NCI-H1930 (cell line): ENCODE measurements around the gene PHLDB2.

Experiments
- DNase-seq, 2 experiments: peaks; one replicate each; lab custom pipeline; 2025; lab: John Stamatoyannopoulos, UW

PHLDB2 gene

DNA sequence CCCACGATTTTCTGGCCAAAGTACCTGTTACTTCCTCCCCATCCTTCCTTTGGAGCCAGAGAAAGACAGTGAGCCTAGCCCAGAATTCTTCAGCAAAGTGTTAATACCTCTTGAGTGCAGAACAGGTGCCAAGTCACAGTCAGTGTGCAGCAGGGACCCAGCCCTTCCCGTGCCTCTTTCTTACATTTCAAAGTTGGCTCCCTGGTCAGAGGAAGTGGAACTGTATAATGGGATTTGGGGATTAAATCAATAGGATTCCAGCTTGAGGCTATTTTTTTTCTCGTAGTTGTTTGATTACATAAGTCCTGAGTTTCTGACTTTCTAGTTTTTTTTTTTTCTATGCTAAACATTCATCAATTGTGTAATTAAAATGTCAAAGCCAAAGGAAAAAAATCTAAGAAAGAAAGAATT, 67.2 kb downstream of the PHLDB2 start:
- DNase-seq = no peak

DNA sequence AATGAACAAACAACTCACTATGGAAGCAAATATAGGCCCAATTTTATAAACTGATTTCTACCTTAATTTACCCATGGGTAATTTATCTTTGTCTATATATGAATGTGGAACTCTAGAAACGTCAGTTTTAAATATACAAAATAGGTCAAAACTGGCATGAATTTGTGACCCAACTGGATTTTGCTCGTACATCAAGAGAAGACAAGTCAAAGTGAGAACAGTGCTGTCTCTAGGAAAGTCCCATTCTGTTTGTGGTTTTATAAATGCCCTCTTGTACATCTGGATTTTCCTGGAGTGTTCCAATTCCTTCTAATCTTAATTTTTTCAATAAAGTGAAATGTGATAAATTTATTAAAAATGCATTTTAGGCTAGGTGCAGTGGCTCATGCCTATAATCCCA, 69.5 kb downstream of the PHLDB2 start:
- no peak for DNase-seq

DNA sequence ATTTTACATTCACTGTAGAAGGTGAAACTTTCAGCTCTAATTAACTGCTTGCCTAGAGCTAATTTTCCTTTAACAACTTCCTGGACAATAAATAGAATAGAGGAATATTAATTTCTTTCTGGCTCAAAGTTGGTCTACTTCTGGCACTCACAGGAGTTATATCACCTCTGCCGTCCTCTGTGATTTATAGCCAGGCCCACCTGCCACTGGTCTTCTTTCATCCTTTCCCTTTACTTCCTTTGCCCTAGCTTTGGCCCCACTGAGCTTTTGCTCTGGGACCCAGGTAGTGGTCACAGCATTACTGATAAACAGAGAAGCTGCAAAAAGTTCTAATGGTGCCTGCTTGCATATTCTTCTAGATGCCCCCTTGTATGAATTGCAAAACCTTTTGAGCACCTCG, 70.4 kb downstream of the PHLDB2 start:
- DNase-seq = no peak

DNA sequence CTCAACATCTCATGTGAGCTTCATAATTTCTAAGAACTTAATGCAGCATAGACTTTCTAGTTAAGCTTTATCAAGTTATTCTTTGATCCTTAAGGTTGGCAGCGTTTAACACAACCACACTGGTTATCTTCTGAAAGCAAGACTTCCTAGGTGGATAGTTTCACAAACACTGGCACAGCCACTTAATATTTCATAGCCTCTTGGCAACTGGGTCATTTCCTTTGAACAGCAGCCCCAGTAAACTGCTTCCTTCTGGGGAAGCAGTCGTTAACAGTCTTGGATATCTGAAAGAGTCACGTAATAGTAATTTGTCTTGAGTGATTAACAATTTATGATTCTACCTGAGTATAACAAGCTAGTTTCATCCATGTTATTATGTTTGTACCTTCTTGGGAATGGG, 73.9 kb downstream of the PHLDB2 start:
- DNase-seq = no peak

DNA sequence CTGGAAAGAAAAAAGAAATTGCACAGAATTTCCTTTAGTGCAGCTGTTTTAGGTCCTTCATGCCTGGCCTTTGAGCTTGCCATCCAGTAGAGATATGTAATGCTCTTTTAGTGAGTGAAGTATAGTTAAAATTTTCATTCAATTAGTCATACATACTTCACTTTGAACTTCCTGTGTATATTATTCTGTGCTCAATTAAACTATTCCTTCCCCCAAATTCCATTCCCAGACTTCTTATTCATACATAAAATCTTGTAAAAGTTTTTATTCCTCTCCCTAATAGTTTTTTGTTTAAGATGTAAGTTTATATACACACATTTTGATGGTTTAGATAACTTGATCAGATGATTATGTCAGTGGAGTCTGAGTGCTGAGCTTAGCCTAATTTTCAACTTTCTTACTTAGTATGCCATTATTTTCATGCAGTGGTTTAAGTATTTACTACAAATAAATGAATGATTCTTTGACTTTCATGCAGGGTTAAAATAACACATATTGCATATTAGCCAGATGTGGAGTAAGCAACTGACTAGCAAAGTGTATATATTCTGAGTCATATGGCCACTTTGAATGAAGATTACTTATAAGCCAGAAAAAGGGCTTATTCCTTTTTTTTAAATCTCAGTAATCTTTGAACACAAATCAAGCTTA, 77.3 kb downstream of the PHLDB2 start:
- DNase-seq = no peak

DNA sequence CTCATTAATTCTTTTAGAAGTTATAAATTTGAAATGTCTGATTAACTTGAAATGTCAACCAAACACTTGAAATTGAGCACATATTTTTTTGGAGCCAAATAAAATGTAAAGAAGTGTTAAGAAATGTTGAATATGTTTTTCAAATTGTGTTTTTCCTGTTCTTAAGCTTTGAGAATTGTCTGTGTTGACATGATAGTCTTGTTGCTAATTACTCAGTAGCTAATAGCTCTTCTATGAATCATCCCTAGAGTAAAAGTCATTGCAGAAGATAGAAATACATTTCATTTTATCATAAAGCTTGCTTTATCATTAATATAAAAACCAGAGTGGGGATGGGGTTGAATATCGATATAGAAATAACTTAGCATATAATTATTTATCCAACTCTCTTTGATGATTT, 77.9 kb downstream of the PHLDB2 start:
- no peak for DNase-seq

DNA sequence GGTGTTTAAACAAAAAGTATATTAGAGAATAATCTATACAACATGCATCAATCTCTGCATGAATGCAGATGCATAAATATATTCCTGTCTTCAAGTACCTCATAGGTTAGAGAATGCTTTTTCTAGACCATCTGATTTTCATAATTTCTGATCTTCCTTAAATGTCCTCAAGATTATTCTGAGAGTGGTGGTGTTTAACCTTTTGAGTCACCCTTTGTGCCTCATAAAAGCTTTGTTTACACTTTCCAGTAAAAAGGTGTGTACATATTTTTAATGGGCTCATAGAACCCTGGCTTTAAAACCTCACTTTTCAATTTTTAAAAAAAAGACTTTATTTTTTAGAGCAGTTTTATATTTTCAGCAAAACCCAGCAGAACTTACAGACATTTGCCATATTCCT, 78.8 kb downstream of the PHLDB2 start:
- no peak for DNase-seq

DNA sequence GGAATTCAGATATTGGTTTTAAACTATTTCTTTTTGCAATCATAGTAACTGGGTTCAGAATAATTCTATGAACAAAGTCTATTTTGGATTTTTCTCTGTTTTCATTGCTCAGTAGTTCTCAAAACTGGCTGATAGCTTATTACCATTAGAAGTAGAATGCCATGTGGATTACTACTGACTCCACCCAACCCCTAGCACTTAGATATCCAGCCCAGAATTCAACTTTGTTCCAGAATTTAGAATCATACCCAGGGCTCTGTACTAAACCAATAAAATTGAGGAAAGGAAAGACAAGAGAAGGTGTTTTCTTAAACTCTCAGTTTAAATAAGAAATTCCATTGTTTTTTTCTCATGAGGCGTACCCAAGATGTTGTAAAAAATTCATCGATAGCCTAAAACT, 80.8 kb downstream of the PHLDB2 start:
- DNase-seq = no peak

DNA sequence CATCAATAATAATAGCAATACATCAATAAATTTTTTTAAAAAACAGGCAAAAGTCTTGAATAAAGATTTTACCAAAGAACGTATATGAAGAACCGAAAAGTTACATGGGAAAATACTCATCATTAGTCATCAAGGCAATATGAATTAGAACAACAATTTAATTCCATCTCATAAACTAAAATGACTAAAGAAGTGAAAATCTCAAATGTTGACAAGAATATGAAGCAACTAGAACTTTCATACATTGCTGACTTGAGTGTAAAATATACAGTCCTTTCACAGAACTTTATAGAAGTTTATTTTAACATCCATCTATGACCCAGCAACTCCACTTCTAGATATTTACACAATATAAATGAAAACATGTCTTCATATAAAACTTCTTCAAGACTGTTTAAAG, 84.5 kb downstream of the PHLDB2 start:
- DNase-seq = no peak

DNA sequence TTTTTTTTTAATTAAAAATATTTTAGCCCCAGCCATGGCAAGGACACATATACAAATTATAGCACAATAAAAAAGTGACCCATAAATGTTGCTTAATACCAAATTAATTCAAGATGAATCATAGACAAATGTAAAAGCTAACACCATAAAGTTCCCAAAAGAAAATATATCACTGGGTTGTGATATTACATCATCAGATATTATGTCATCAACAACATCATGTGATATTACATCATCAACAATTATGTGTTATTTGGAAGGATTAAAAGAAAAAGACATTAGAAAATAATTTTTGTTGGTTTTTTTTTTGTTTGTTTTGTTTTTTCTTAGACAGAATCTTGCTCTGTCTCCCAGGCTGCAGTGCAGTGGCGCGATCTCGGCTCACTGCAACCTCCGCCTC, 85.3 kb downstream of the PHLDB2 start:
- no peak for DNase-seq

DNA sequence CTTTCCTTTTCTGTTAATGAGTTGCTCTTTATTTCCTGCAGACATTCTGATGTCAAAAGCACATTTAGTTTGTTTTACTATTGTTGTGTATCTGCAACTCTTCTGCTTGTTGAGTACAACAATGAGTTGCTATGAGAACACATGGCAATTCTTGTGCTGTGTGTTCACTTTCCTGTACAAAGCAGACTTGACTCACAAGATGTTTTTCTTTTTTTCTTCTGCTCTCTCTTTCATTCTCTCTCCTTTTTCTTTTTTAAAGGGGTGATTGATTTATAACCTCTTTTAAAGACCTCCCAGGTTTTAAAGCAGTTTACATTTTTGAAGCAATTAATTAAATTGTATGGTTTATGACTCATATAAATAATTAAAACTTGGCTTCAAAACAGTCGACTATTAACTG, 88.2 kb downstream of the PHLDB2 start:
- no peak for DNase-seq

DNA sequence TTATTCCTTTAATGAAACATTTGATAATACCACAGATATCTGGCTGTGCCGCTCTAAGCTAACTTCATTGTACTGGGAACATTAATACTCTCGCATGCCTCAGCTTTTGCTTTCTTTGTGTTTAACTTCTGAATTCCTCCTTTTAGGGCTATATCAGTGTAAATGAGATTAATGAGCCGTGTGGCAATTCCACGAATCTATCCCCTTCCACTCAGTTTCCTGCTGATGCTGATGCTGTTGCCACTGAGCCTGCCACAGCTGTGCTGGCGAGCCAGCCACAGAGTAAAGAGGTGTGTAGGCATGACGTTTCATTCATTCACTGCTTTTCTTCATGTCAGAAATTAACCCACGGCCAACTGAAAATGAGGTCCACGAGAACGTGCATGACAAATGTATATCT, 89.7 kb downstream of the PHLDB2 start:
- no peak for DNase-seq

DNA sequence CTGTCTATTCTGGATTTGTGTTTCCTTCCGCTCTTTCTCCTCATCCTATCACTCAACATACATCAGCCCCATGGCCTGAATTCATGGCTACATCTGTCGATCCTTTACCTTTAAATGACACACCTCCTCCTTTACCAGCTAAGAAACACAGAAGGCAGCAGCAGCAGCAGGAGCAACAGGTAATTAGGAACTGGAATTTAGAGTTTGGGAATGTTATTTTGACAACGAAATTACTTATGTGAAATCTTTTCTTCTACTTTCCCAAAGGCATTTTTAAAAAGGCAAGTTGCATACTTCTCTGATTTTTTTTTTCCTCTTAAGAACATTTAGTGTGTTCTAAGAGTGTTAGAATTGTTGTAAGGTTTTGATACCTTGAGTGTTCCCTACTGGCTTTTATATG, 90.6 kb downstream of the PHLDB2 start:
- no peak for DNase-seq

DNA sequence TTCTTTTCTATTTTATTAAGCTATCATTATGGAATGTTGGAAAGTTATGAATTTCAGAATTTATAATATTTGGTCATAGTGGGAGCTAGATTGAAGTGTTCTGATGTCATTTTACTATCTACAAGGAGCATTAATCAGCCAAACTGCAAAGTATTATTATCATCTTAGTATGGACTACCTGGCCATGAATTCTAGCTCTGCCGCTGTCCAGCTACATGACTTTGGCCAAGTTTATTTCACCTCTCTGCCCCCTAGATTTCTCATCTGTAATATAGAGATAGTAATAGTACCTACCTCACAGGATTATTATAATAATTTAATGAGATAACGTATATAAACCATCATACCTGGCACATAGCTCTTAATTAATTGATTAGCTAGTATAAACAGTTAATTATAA, 92.0 kb downstream of the PHLDB2 start:
- no peak for DNase-seq

DNA sequence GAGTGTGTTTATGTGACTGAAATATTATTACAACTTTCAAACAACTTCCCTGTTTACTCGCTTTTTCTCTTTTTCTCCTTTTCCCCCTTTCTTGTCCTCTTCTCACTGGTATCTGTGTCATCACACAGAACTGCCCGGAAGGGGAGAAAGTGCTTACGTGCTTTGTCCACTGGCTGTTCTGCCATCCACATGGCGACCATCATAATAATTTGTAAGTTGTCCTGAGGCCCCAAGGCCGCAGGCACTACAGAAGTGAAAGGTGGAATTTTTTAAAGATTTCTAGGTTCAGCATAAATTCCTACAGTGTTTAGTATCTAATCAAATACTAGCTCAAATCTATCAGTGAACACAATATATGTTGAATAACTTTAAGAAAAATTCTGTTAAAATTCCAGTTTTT, 93.0 kb downstream of the PHLDB2 start:
- DNase-seq = no peak

DNA sequence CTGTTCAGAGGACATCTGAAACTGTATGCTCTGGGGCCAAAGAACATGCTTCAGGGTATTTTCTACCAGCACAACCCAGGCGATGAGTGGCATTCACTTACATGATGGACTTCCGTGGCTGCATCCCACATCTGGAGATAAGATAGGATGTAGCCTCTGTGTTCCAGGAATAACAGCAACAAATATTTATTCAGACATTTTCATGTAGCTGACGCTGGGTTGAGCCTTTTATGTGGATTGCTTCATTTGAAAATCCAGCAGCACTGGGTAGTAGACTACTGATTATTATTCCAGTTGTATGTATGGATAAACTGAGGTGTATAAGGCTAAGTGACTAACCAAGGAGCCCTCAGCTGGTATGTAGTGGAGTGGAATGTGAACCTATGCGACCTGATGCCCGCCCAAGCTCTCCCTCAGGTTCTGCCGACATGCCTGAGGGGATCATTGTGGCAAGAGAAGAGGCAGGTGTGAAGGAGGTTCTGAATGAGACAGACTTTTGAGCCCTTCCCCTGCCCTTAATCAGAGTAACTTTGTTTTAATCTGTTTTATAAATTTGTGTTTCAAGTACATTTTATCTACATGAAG, 93.9 kb downstream of the PHLDB2 start:
- no peak for DNase-seq

DNA sequence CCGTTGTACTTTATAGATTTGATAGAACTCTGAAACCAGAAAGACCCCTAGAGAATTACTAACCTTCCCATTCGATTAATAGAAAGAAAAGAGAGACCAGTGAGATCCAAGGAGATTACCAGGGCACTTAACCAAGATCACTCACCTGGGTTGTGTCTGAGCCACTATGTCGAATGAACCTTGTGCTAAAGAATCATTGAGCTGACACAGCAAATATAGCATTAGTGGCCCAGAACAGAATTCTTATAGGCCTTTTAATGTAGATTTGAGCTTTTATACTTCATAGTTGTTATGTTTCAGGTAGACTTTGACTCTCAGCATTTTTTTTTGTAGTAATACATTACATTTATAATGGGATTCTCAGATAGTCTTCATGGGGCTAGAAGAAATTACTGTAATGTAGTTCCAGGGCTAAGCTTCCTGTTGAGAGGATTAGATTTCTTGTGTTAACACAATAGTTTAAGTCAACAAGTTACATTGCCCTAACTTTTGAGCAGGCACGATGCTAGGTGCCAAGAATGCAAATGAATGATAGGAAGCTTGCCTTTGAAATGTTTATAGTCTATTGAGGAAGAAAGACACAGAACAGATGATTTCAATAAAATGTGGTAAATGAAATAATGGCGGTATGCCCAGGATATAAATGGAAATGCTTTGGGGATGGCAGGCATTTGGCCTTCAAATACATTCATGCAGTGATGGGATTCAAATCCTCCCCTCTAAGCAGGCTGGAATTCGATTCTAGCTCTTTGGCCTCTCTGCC, 95.3 kb downstream of the PHLDB2 start:
- DNase-seq = no peak

DNA sequence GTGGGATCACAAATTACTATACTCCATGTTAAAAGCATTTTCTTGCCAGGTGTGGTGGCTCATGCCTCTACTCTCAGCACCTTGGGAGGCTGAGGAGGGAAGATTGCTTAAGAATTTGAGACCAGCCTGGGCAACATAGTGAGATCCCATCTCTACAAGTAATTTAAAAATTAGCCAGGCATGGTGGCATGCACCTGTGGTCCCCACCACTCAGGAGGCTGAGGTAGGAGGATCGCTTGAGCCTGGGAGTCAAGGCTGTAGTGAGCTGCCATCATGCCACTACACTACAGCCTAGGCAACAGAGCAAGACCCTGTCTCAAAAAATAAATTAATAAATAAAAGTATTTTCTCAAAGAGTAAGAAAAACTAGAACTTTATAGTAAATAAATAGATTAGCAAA, 96.8 kb downstream of the PHLDB2 start:
- DNase-seq = no peak

DNA sequence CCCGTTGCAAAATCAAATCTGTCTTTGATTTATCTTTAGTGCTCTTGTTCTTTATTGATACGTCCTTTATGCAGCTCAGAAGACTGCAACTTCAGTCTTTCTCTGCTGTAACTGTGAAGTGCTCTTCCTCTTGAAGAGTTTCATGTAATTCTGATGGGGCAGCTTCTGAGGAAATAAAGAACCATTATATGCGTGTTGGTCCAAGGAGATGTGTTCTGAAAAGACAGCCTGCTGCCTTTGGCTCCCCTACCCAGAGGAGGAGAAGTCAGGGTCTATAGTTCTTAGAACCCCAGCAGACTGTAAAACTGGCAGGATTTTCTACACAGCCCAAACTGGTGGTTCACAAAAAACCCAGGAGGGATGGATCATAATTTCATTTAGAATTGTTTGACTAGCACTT, 97.4 kb downstream of the PHLDB2 start:
- DNase-seq = no peak

DNA sequence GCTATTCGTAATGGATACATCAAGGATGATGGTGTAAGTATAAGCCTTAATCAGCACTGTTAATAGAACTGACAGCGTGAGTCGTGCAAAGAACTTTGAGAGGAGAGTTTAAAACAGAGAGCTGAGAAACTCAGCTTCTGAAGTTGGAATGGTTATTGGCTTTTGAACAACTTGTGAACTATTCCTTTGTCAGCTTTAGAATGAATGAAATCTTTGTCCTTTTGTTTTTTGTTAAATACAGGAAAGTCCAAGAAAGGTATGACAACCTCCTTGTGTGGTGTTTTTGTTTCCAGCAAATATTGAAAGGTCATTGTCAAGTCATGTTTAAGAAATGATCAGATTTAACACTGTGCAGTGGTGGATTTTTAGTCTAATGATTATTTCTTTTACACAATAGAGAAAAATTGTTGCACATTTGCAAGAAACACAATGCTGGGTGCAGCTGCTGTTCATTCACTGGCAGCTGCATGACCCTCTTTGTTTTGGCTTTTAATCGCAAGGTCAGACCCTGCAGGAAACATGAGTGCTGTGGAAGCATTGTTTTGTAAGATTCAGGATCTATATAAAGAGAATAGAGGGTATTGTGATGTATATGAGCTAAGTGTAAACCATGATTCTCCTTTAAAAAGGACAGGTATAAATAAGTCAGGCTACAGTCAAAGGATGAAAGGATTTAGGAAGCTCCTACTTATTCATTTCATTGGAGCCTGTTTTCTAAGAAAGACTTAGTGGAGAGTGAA, 98.1 kb downstream of the PHLDB2 start:
- peak in 1 of 2 experiments; percentile 29 for DNase-seq

DNA sequence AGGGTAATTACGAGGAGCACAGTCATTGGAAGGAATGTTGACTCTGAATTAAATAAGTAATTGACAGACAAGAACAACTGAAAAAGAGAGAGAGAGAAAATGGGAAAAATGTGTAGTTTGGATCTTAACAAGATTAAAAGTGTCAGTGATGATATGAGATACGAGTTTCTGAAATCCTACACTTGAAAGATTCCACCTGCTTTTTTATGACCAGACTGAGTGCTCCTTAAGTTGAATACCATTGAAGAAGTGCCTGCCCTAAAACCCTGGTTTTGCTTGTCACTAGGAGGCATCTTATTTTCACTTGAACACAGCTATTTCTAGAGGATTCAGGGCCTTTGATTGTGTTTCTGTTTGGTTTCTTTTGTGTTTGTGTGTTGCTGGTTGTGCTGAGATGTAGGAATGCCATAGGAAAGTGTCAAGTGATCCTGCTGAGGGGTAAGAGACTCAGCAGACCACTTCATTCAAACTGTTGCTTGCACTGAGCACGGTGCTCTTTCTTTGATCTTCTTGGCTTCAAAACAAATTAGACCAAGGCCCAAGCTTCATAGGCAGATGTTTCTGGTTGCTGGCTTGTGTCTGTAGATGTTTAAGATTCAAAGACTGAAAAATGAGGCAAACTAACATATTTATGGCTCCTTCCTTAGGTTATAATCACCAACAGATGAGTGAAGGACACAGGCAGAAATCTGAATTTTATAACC, 102.5 kb downstream of the PHLDB2 start:
- DNase-seq = no peak

DNA sequence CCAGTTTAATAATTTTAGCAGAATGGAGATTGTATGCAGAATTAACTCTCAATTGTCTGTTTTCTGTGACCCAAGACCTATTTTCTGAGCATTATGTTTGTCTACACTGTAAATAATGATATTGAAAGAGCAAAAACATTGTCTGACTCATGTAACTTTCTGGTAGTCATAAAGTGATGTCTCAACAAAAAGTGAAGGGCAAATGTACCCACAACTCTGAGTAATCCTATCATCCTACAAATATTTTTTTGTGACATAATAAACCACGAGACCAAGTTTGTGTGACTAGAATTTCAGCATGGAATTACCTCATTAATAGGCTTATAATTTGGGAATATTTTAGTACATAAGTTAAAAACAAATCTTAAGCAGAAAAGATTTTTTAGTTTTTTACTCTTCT, 104.4 kb downstream of the PHLDB2 start:
- DNase-seq = no peak
